Measurements from ENCODE around the gene MUC4. TPM values are rescaled to one million over a fixed set of nuclear protein-coding genes. Genes with fewer than 3 reads are reported as not detected.

MUC4 gene
- total and polyA plus RNA-seq, 2 experiments from 2014 or later: 1.3 TPM

- no peak overlapping the region for H3K4me3 Mint-ChIP-seq
Measured at GRCh38 chr3:195820901-195821300, 9.2 kb upstream of the MUC4 start.

More at GRCh38 chr3:195820901-195821300, 9.2 kb upstream of the MUC4 start:
- TF ChIP-seq, protein P1, sequence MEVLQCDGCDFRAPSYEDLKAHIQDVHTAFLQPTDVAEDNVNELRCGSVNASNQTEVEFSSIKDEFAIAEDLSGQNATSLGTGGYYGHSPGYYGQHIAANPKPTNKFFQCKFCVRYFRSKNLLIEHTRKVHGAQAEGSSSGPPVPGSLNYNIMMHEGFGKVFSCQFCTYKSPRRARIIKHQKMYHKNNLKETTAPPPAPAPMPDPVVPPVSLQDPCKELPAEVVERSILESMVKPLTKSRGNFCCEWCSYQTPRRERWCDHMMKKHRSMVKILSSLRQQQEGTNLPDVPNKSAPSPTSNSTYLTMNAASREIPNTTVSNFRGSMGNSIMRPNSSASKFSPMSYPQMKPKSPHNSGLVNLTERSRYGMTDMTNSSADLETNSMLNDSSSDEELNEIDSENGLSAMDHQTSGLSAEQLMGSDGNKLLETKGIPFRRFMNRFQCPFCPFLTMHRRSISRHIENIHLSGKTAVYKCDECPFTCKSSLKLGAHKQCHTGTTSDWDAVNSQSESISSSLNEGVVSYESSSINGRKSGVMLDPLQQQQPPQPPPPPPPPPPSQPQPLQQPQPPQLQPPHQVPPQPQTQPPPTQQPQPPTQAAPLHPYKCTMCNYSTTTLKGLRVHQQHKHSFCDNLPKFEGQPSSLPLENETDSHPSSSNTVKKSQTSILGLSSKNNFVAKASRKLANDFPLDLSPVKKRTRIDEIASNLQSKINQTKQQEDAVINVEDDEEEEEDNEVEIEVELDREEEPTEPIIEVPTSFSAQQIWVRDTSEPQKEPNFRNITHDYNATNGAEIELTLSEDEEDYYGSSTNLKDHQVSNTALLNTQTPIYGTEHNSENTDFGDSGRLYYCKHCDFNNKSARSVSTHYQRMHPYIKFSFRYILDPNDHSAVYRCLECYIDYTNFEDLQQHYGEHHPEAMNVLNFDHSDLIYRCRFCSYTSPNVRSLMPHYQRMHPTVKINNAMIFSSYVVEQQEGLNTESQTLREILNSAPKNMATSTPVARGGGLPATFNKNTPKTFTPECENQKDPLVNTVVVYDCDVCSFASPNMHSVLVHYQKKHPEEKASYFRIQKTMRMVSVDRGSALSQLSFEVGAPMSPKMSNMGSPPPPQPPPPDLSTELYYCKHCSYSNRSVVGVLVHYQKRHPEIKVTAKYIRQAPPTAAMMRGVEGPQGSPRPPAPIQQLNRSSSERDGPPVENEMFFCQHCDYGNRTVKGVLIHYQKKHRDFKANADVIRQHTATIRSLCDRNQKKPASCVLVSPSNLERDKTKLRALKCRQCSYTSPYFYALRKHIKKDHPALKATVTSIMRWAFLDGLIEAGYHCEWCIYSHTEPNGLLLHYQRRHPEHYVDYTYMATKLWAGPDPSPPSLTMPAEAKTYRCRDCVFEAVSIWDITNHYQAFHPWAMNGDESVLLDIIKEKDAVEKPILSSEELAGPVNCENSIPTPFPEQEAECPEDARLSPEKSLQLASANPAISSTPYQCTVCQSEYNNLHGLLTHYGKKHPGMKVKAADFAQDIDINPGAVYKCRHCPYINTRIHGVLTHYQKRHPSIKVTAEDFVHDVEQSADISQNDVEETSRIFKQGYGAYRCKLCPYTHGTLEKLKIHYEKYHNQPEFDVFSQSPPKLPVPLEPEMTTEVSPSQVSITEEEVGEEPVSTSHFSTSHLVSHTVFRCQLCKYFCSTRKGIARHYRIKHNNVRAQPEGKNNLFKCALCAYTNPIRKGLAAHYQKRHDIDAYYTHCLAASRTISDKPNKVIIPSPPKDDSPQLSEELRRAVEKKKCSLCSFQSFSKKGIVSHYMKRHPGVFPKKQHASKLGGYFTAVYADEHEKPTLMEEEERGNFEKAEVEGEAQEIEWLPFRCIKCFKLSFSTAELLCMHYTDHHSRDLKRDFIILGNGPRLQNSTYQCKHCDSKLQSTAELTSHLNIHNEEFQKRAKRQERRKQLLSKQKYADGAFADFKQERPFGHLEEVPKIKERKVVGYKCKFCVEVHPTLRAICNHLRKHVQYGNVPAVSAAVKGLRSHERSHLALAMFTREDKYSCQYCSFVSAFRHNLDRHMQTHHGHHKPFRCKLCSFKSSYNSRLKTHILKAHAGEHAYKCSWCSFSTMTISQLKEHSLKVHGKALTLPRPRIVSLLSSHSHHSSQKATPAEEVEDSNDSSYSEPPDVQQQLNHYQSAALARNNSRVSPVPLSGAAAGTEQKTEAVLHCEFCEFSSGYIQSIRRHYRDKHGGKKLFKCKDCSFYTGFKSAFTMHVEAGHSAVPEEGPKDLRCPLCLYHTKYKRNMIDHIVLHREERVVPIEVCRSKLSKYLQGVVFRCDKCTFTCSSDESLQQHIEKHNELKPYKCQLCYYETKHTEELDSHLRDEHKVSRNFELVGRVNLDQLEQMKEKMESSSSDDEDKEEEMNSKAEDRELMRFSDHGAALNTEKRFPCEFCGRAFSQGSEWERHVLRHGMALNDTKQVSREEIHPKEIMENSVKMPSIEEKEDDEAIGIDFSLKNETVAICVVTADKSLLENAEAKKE (CRISPR knock-in tag; IDR thresholded peaks at IDR 0.05): no peak
- TF ChIP-seq EZH2 (IDR thresholded peaks at IDR 0.05; ENCODE audit: low read depth, unreplicated experiment) (no peak), CREB1 (CRISPR knock-in tag; IDR thresholded peaks at IDR 0.05; ENCODE audit: low read depth) (no peak)
- Histone ChIP-seq H3K4me3 (no peak overlapping the region), H3K27me3 (ENCODE audit: insufficient read depth) (no peaks in the 10 kb centered on the region), H3K79me2 (replicated peaks; ENCODE audit: insufficient read depth) (no peaks in the 10 kb centered on the region), H3K27ac (ENCODE audit: low read depth) (no peak overlapping the region), H3F3A (replicated peaks; ENCODE audit: low read depth) (no peaks in the 10 kb centered on the region), H3K36me3 (ENCODE audit: insufficient read depth) (no peaks in the 10 kb centered on the region), H2AFZ (no peak overlapping the region), H3K9me2 (ENCODE audit: insufficient read depth) (no peaks in the 10 kb centered on the region), H3K4me2 (no peak overlapping the region), H4K20me1 (replicated peaks; ENCODE audit: insufficient read depth) (no peaks in the 10 kb centered on the region), H3K4me1 (ENCODE audit: insufficient read depth) (no peaks in the 10 kb centered on the region)
- Mint-ChIP-seq H3K4me1 (peaks cover 8% of the 10 kb centered on the region), H3K27ac (no peak overlapping the region), H3K9me3 (no peaks in the 10 kb centered on the region), H3K27me3 (ENCODE audit: insufficient read depth, low read depth, poor library complexity) (peaks cover 10% of the 10 kb centered on the region), H3K36me3 (ENCODE audit: low read depth) (no peaks in the 10 kb centered on the region)
- ATAC-seq: no peak
- no peak for DNase-seq (ENCODE audit: low spot score)
